Trophoblast cell (in vitro differentiated cells and primary cell): ENCODE results near the gene TCAF1.
"Not testable (repeated sequence)": the region's sequence is repeated elsewhere in the genome, so short reads cannot be mapped to it uniquely, and the experiment has no call there.

Source experiments
- DNase-seq, 2 donors: peaks; one replicate each; pipeline ENCODE4 v3.0.0-alpha.2; 2016
- H2AFZ ChIP-seq: 2 replicates; pipeline ENCODE4 v1.6.1; 2013; ENCODE audit warnings: low read length, moderate library complexity, mild to moderate bottlenecking; ENCODE audit not compliant: insufficient read depth, poor library complexity
- H2AK5ac ChIP-seq: 2 replicates; pipeline ENCODE4 v1.6.1; 2013; ENCODE audit warnings: mild to moderate bottlenecking, low read length
- H2BK120ac ChIP-seq: 2 replicates; pipeline ENCODE4 v1.6.1; 2013; ENCODE audit warnings: low read length, mild to moderate bottlenecking, moderate library complexity; ENCODE audit not compliant: insufficient read depth, poor library complexity
- H2BK12ac ChIP-seq: 2 replicates; pipeline ENCODE4 v1.6.1; 2013; ENCODE audit warnings: mild to moderate bottlenecking, low read length, moderate library complexity
- H2BK5ac ChIP-seq: 2 replicates; pipeline ENCODE4 v1.6.1; 2013; ENCODE audit warnings: low read length, low read depth, moderate library complexity, mild to moderate bottlenecking; ENCODE audit not compliant: poor library complexity
- H3K14ac ChIP-seq: 2 replicates; pipeline ENCODE4 v1.6.1; 2013; ENCODE audit warnings: mild to moderate bottlenecking, low read length
- H3K18ac ChIP-seq: 2 replicates; pipeline ENCODE4 v1.6.1; 2013; ENCODE audit warnings: mild to moderate bottlenecking, low read length
- H3K23ac ChIP-seq: 2 replicates; pipeline ENCODE4 v1.6.1; 2013; ENCODE audit warnings: low read length
- H3K27ac ChIP-seq: 2 replicates; pipeline ENCODE4 v1.5.1; 2013; ENCODE audit warnings: low read depth, mild to moderate bottlenecking, inconsistent platforms, low read length, moderate library complexity
- H3K27me3 ChIP-seq: 2 replicates; pipeline ENCODE4 v1.6.1; 2013; ENCODE audit warnings: inconsistent platforms, mild to moderate bottlenecking, low read length, moderate library complexity; ENCODE audit not compliant: insufficient read depth
- H3K36me3 ChIP-seq, 2 experiments: 1 replicate in 1 of 2; 2 replicates in 1 of 2; pipeline ENCODE4 v1.6.1; 2013; ENCODE audit warnings: low read length in 2 of 2, mild to moderate bottlenecking in 2 of 2, moderate library complexity in 1 of 2; ENCODE audit not compliant: insufficient read depth in 2 of 2, control insufficient read depth in 1 of 2
- H3K4ac ChIP-seq: 2 replicates; pipeline ENCODE4 v1.6.1; 2013; ENCODE audit warnings: low read depth, mild to moderate bottlenecking, low read length, moderate library complexity
- H3K4me1 ChIP-seq, 2 experiments: 1 replicate in 1 of 2; 2 replicates in 1 of 2; pipeline ENCODE4 v1.6.1; 2013; ENCODE audit warnings: low read length in 2 of 2, mild to moderate bottlenecking in 2 of 2, moderate library complexity in 1 of 2; ENCODE audit not compliant: insufficient read depth in 2 of 2, control insufficient read depth in 1 of 2
- H3K4me2 ChIP-seq: 2 replicates; pipeline ENCODE4 v1.6.1; 2013; ENCODE audit warnings: inconsistent platforms, mild to moderate bottlenecking, low read length, moderate library complexity
- H3K4me3 ChIP-seq: 2 replicates; pipeline ENCODE4 v1.5.1; 2013; ENCODE audit warnings: mild to moderate bottlenecking, low read depth, low read length, inconsistent platforms
- H3K79me1 ChIP-seq: one replicate; pipeline ENCODE4 v1.6.1; 2013; ENCODE audit warnings: low read length
- H3K79me2 ChIP-seq: 2 replicates; pipeline ENCODE4 v1.6.1; 2013; ENCODE audit warnings: low read length, mild to moderate bottlenecking; ENCODE audit not compliant: control insufficient read depth, insufficient read depth, poor library complexity
- H3K9ac ChIP-seq: 2 replicates; pipeline ENCODE4 v1.6.1; 2013; ENCODE audit warnings: mild to moderate bottlenecking, low read length
- H3K9me3 ChIP-seq: 2 replicates; pipeline ENCODE4 v1.6.1; 2013; ENCODE audit warnings: low read depth, mild to moderate bottlenecking, control low read depth, inconsistent platforms, low read length; ENCODE audit not compliant: insufficient read depth
- H4K12ac ChIP-seq: 2 replicates; pipeline ENCODE4 v1.6.1; 2013; ENCODE audit warnings: low read depth, mild to moderate bottlenecking, low read length, moderate library complexity
- H4K8ac ChIP-seq: 2 replicates; pipeline ENCODE4 v1.6.1; 2013; ENCODE audit warnings: low read depth, mild to moderate bottlenecking, low read length, moderate library complexity
- H4K91ac ChIP-seq: one replicate; pipeline ENCODE4 v1.6.1; 2013; ENCODE audit warnings: low read depth, mild to moderate bottlenecking, low read length, moderate library complexity
- WGBS: extraction: QIAGEN DNeasy Blood & Tissue Kit; methylation state at CpG from one replicate; pipeline ENCODE4 v1.1.7; 2013; ENCODE audit warnings: missing lambda C conversion rate; ENCODE audit not compliant: insufficient read length, insufficient coverage; ENCODE audit errors: extremely low coverage; 5-methylcytosine and 5-hydroxymethylcytosine counted together

TCAF1 gene

GRCh38 chr7:143821392-143822277, 80.3 kb downstream of the TCAF1 start:
- H3K4me3 ChIP-seq, H4K8ac ChIP-seq, H3K23ac ChIP-seq, H3K27ac ChIP-seq, H3K79me1 ChIP-seq, H3K18ac ChIP-seq, H2BK12ac ChIP-seq, DNase-seq, H2AK5ac ChIP-seq, H3K36me3 ChIP-seq, H3K79me2 ChIP-seq, H3K27me3 ChIP-seq, H2BK5ac ChIP-seq, H3K4me1 ChIP-seq, H3K4me2 ChIP-seq, H3K9ac ChIP-seq, H3K4ac ChIP-seq, H4K12ac ChIP-seq, H3K9me3 ChIP-seq, H3K14ac ChIP-seq, H4K91ac ChIP-seq, H2AFZ ChIP-seq, H2BK120ac ChIP-seq: not testable (repeated sequence)
- no CpG with 5 or more reads among the region's 12 CpGs for WGBS

GRCh38 chr7:143817873-143818272, 84.1 kb downstream of the TCAF1 start:
- not testable (repeated sequence) for H3K27me3 ChIP-seq, H4K8ac ChIP-seq, DNase-seq, H4K12ac ChIP-seq, H3K18ac ChIP-seq, H2BK12ac ChIP-seq, H3K4me1 ChIP-seq, H3K79me1 ChIP-seq, H3K9me3 ChIP-seq, H3K79me2 ChIP-seq, H3K23ac ChIP-seq, H3K14ac ChIP-seq, H3K4ac ChIP-seq, H4K91ac ChIP-seq, H3K4me3 ChIP-seq, H2BK120ac ChIP-seq, H3K4me2 ChIP-seq, H3K27ac ChIP-seq, H2AFZ ChIP-seq, H2BK5ac ChIP-seq, H3K36me3 ChIP-seq, H3K9ac ChIP-seq, H2AK5ac ChIP-seq
- WGBS = no CpG with 5 or more reads among the region's 7 CpGs

- not testable (repeated sequence) for H3K4me1 ChIP-seq, H3K23ac ChIP-seq, H3K79me2 ChIP-seq, H3K4me2 ChIP-seq, H4K8ac ChIP-seq, H3K9ac ChIP-seq, H3K27me3 ChIP-seq, H2BK120ac ChIP-seq, H4K12ac ChIP-seq, H4K91ac ChIP-seq, H2AFZ ChIP-seq, H3K4ac ChIP-seq, H3K36me3 ChIP-seq, H3K18ac ChIP-seq, DNase-seq, H3K14ac ChIP-seq, H2AK5ac ChIP-seq, H3K9me3 ChIP-seq, H3K27ac ChIP-seq, H2BK12ac ChIP-seq, H3K79me1 ChIP-seq, H2BK5ac ChIP-seq, H3K4me3 ChIP-seq
- no CpG with 5 or more reads among the region's 8 CpGs for WGBS
Observed at GRCh38 chr7:143816471-143817133, 85.4 kb downstream of the TCAF1 start.

GRCh38 chr7:143810639-143811038, 91.3 kb downstream of the TCAF1 start:
- not testable (repeated sequence) for H3K27ac ChIP-seq

More at GRCh38 chr7:143810639-143811038, 91.3 kb downstream of the TCAF1 start:
- not testable (repeated sequence) for H3K18ac ChIP-seq, H3K4me2 ChIP-seq, H4K8ac ChIP-seq, H3K27me3 ChIP-seq, H2AK5ac ChIP-seq, DNase-seq, H3K23ac ChIP-seq, H2BK12ac ChIP-seq, H2BK120ac ChIP-seq, H3K79me1 ChIP-seq, H3K4ac ChIP-seq, H3K4me1 ChIP-seq, H2AFZ ChIP-seq, H3K9ac ChIP-seq, H4K12ac ChIP-seq, H3K79me2 ChIP-seq, H2BK5ac ChIP-seq, H3K36me3 ChIP-seq, H3K9me3 ChIP-seq, H3K4me3 ChIP-seq, H3K14ac ChIP-seq, H4K91ac ChIP-seq
- WGBS = no CpG with 5 or more reads among the region's 6 CpGs
